Measurements from ENCODE around the gene PRXL2B.
"Not testable (repeated sequence)": the region's sequence is repeated elsewhere in the genome, so short reads cannot be mapped to it uniquely, and the experiment has no call there.

PRXL2B gene

GRCh38 chr1:2610036-2610959 is 23.7 kb downstream of the PRXL2B start:
- in situ Hi-C loops (cut with MboI; ENCODE audit: low sequenced_read_pairs): no loop called here

- in situ Hi-C loops (cut with MboI; ENCODE audit: low sequenced_read_pairs): no loop called here
Measured at GRCh38 chr1:2611031-2611501, 24.5 kb downstream of the PRXL2B start.

GRCh38 chr1:2611621-2612437 is 25.3 kb downstream of the PRXL2B start:
- in situ Hi-C loops (cut with MboI; ENCODE audit: low sequenced_read_pairs): no loop called here

GRCh38 chr1:2612591-2613365 is 26.2 kb downstream of the PRXL2B start:
- in situ Hi-C loops (cut with MboI; ENCODE audit: low sequenced_read_pairs): no loop called here

GRCh38 chr1:2614145-2614544 is 27.6 kb downstream of the PRXL2B start:
- in situ Hi-C loops (cut with MboI; ENCODE audit: low sequenced_read_pairs): no loop called here

DNA sequence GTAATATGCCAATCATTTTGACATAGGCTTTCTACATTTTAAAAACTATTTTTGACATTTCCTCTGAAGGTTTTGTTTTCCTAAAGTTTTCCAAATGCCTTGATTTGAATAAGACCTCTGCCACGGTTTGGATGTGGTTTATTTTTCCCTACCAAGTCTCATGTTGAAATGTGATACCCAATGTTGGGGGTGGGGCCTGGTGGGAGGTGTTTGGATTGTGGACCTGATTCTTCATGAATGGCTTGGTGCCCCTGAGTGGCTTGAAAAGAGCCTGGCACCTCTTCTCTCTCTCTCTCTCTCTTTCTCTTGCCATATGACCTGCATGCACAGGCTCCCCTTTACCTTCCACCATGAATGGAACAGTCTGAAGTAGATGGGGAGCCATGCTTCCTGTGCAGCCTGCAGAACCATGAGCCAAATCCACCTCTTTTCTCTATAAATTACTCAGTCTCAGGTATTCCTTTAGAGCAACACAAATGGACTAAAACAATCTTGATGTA is 31.4 kb downstream of the PRXL2B start:
- in situ Hi-C loops (cut with MboI; ENCODE audit: low sequenced_read_pairs): no loop called here

DNA sequence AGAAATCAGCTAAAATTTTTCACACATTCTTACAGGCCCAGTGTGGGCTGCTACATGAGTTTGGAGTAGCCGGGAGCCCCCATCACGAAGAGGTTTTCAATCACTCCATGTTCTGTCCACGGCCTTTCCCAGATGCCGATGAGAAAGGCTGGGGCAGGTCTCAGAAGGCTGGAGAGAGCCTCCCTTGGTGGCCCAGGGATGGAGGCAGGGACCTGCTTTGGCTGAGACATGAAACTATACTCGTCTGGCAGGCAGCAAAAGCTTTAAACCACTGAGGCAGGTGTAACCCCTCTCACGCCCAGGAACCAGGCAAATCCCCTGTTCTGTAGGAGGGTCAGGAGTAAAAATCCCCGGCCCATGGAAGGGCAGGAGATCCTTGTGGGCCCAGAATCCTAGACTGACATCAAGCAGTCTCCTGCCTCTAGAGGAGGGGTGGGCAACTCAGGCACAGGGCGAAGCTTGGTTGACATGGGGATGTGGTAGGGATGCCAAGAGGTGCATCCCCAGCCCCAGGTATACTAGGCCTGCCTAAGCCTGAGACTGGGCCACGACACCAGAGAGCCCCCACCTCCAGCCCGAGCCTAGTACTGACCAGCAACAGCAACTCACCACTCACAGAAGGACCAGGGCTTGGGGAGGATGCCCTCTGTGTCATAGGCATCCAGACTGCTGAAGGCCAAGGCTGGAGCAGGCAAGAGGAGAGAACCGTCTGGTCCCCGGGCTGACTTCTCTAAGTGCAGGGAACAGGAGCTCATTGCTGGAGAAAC is 37.2 kb downstream of the PRXL2B start:
- in situ Hi-C loops (cut with MboI; ENCODE audit: low sequenced_read_pairs): no loop called here

DNA sequence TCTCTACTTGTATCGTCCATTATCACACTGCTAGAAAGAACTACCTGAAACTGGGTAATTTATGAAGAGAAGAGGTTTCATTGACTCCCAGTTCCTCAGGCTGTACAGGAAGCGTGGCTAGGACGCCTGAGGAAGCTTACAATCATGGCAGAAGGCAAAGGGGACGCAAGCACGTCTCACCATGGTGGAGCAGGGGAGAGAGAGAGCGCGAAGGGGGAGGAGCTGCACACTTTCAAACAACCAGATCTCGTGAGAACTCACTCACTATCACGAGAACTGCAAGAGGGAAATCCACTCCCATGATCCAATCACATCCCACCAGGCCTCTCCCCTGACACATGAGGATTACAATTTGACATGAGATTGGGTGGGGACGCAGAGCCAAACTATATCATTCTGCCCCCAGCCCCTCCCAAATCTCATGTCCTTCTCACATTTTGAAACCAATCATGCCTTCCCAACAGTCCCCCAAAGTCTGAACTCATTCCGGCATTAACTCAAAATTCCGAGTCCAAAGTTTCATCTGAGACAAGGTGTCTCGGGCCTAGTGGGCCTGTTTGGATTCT is 38.2 kb downstream of the PRXL2B start:
- in situ Hi-C loops (cut with MboI; ENCODE audit: low sequenced_read_pairs): no loop called here

- in situ Hi-C loops (cut with MboI; ENCODE audit: low sequenced_read_pairs): no loop called here
Measured at GRCh38 chr1:2625311-2625710, 38.7 kb downstream of the PRXL2B start.

DNA sequence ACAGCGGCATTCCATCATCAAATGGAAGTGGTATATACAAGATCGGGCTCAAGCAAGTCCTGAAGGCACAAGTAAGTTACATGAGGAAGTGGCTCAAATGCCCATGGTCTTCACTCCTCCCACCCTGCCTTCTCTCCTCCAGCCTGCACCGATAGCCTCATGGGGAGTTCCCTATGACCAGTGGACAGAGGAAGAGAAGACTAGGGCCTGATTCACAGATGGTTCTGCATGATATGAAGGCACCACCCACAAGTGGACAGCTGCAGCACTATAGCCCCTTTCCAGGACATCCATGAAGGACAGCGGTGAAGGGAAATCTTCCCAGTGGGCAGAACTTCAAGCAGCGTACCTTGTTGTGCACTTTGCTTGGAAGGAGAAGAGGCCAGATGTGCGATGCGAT is 39.2 kb downstream of the PRXL2B start:
- in situ Hi-C loops (cut with MboI; ENCODE audit: low sequenced_read_pairs): not testable (repeated sequence)

GRCh38 chr1:2627746-2628145 is 41.2 kb downstream of the PRXL2B start:
- in situ Hi-C loops (cut with MboI; ENCODE audit: low sequenced_read_pairs): no loop called here

DNA sequence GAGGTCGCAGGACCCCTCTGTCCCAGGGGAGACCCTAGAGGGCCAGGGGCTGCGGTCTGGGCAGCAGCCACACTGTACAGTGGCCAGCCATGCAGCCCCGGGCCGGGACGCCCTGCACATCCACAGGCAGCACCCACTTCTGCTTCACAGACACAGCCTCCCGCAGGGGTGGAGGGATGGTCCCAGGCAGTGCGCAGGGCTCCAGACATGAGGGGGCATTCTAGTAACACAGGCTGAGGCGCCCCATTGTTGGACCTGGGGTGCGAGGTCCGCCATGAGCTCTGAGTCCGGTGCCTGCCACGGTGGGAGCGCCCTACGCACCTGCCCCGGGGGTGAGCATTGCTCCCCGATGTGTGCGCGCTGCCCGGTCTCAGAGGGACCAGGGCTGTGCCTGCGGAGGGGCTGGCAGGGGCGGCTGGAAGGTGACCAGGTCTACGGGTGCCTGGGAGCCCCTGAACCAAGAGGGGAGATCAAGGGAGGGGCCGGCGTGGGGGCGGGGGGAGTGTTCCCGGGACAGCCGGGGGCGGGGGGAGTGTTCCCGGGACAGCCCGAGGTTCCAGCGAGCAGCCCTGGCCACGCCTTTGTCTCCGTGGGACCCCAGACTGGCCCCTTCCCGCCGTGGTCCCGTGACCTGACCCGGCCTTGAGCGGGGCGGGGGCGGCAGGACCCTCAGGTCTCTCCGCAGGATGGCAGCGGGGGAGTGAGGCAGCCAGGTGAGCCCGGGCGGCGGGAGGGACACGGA is 41.8 kb downstream of the PRXL2B start:
- in situ Hi-C loops (cut with MboI; ENCODE audit: low sequenced_read_pairs): no loop called here

DNA sequence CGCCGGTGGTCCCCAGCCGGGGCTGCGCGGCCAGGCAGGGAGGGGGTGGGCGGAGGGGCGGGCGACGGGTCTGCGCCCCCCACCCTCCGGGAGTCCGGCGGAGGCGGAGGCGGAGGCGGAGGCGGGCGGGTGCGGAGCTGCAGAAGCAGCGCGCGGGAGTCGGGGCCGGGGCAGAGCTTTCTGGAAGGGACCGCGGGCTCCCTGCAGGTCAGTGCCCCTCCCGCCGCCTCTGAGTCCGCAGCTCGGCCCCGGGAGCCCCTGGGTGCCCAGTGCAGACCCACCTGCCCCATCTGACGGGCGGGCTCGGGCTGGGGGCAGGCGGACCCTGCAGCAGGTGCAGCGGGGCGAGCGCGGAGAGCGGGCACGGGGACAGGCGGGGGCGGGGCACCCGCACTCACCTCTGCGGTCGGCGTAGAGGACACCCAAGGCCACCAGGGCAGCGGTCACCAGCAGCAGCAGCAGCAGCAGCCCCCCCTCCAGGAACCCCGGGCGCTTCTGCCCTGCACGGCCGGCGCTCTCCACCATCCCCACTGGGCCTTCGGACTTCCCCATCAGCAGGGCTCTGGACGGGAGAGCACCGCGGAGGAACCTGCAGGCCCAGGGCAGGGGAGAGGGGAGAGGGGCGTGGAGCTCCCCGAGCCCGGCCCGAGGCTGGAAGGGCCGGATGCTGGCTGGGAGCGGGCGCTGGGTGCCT is 42.5 kb downstream of the PRXL2B start:
- in situ Hi-C loops (cut with MboI; ENCODE audit: low sequenced_read_pairs): no loop called here

DNA sequence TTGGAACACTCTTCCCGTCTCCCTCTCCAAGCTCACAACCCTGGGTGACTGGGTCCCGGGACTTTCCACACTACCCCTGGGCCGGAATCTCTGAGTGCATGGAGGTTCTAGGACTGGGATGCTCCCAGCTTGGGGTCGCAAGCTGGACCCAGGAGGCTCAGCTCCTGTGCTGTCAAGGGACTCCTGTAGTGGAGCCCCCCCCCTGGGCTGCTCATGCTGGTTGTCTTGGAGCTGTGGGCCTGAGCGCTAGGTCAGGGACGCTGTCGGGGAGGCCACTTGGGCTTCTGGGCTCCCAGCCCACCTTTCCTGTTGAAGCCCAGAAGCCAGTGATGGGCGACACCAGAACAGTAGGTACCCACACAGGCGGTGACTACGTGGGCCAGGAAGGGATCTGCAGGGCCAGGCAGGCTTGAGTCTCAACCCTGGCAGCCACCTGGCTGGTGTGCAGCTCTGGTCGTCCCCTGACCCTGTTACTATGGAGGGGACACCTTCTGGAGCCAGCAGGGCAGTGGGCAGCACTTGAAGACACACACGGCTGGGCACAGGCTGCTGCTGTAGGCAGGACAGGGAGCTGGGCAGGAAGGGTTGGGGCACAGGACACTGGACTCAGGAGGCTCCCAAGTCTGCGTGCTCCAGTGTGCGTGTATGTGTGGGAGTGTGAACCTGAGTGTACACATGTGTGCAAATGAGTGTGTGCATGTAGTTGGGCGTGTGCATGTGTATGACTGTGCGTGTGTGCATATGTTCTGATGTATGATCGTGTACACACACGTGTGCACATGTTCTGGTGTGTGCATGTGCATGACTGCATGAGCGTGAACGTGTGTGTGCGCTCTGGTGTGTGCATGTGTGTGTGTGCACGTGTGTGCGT is 43.3 kb downstream of the PRXL2B start:
- in situ Hi-C loops (cut with MboI; ENCODE audit: low sequenced_read_pairs): no loop called here

DNA sequence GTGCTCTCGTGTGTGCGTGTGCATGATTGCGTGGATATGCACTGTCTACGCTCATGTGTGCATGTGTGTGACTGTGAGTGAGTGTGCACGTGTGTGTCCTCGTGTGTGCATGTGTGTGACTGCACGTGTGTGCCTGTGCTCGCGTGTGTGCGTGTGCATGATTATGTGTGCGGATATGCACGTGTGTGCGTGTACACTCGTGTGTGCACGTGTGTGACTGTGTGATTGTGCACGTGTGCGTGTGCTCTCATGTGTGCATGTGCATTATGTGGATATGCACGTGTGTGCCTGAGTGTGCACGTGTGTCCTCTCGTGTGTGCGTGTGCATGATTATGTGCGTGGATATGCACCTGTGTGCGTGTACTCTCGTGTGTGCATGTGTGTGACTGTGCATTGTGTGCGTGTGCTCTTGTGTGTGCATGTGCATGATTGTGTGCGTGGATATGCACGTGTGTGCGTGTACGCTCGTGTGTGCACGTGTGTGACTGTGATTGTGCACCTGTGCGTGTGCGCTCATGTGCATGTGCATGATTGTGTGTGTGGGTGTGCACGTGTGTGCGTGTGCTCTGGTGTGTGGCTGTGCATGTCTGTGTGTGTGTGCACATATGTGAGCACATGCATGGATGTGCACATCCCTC is 44.0 kb downstream of the PRXL2B start:
- in situ Hi-C loops (cut with MboI; ENCODE audit: low sequenced_read_pairs): no loop called here

GRCh38 chr1:2631136-2632050 is 44.8 kb downstream of the PRXL2B start:
- in situ Hi-C loops (cut with MboI; ENCODE audit: low sequenced_read_pairs): no loop called here

All from HL-60/S4 (cell line).